ENCODE results near the gene LEFTY2.
"Not testable (repeated sequence)": the region's sequence is repeated elsewhere in the genome, so short reads cannot be mapped to it uniquely, and the experiment has no call there.

Gene LEFTY2

DNA sequence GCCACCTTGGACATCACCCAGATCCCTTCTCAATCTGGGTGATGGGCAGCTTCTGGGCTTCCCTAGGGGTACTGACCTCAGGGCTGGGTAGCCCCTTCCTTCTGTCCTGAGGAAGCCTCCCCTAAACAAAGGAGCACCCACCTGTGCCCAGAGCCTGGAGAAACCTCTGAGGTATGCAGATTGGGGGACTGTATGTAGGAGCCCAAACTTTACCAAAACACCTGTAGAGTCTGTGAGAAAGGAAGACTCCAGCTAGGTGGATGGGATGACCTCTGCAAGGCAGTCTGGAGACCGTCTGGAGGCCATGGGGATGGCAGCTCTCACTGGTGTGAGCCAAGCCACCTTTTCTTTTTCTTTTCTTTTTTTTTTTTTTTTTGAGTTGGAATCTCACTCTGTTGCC is 13.7 kb upstream of the LEFTY2 start:
- DNase-seq (ENCODE audit: low spot score) (no peak), FAIRE-seq (no peak)

DNA sequence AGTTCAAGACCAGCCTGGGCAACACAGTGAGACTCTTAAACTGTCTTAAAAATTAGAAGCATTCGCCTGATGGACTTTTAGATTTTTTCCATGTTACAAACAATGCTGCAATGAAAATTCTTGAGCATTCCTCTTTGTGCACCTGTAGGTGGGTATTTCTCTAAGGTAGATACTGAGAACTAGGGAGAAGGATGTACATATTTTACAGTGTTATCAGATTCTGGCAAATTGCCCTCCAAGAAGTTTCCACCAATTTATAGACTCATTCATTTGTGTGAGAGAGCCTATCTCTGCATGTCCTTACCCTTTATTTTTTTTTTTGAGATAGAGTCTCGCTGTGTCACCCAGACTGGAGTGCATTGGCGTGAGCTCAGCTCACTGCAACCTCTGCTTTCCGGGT is 12.3 kb upstream of the LEFTY2 start:
- FAIRE-seq = no peak
- no peak for DNase-seq (ENCODE audit: low spot score)

DNA sequence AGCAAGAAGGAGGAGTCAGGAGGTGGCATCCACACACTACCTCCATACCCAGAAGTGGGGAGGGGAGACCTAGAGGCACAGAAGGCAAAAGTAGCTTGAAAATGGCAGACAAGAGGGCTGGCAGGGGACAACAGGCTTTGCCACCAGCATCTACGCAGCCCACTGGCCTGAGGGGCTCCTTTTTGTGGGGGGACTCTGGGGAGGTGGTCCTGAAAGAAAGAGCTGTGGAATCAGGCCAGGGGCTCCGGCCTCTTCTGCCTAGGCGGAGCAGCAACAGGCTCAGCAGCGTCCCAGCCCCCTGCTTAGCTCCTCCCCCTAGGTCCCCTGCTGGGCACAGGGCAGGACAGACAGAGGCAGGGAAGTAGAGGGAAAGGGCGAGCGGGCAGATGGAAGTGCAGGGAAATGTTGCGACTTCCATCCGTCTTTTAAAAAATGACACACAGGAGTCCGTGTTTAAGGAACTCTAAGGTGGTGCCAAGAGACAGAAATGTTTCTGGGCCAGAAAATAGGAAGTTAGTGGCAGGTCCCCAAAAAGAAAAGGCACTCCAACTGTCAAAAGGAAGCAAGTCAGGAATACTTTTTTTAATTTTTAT is 10.0 kb upstream of the LEFTY2 start:
- FAIRE-seq = no peak
- no peak for DNase-seq (ENCODE audit: low spot score)

DNA sequence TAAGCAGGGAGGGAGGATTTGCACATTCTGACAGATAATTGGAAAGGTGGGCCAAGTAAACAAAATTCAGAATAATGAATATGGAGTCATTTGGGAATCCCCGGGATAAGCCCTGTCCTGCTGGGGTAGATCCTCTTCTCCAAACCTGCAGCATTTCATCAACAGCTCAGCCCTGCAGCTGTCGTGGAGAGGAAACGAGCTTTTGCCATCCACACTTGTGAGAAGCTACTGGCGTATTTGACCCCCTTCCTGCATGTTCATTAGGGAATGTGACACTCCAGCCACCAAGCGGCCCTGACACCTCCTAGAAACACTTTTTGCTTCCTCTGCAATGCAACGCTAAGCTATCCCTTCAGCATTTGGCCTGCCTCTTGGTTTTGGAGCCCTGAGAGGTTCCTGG is 8.0 kb upstream of the LEFTY2 start:
- DNase-seq (ENCODE audit: low spot score) (no peak), FAIRE-seq (no peak)

DNA sequence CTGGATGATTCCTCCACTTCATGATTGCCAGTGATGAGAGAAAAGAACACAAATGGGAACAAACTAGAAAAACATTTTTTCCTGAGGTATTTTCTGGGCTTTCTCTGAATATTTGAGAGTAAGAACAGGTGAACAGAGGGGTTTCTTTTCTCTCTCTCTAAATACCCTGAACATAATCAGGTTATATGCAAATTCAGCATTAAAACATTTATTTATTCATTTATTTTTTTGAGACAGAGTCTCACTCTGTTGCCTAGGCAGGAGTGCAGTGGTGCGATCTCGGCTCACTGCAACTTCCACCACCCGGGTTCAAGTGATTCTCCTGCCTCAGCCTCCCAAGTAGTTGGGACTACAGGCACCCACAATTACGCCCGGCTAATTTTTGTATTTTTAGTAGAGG is 5.8 kb upstream of the LEFTY2 start:
- FAIRE-seq (no peak), DNase-seq (ENCODE audit: low spot score) (no peak)

DNA sequence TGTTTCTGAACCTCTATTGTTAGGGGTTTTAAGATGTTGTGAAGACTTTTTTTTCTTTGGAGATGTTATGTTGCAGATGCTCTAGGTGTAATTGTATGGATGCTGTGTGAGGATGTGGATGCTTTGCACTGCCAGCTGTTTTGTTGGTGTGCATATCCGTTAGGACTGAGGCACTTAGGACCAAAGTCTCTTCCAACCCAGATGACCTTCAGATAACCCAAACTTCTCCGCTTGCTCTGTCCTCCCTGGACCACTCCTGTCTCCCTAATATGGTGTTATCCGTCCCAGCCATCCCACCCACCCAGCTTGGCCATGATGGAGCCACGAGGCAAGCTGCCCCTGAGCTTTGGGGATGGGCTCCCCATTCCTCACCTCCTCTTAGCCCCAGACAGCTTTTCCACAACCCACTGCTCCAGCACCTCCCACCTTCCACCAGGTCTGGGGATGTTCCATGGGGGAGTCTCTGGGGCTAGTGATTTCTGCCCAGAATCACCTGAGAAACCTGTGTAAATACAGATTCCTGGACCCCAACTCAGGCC is 5.1 kb upstream of the LEFTY2 start:
- FAIRE-seq = no peak

DNA sequence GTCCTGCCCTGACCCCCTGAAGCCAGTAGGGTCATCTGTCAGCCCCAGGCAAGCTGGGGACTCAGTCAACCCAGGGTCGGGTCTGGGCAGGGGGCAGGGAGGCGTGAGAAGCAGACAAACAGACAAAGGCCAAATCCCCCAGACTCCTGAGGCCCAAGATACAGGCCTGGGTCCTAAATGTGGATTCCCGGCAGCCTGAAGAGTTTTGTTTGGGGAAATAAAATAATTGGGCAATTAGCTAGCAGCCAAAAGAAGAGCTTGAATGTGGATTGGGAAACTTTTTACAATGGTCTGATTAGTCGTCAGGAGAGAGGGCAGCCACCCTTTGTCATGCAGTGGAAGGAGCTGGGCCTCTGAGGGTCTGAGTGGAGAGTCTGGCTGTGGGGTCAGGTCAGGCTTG is 4.5 kb upstream of the LEFTY2 start:
- no peak for FAIRE-seq

More for the DNA sequence above, 5.1 kb upstream of the LEFTY2 start:
- no peak for DNase-seq (ENCODE audit: low spot score)

DNA sequence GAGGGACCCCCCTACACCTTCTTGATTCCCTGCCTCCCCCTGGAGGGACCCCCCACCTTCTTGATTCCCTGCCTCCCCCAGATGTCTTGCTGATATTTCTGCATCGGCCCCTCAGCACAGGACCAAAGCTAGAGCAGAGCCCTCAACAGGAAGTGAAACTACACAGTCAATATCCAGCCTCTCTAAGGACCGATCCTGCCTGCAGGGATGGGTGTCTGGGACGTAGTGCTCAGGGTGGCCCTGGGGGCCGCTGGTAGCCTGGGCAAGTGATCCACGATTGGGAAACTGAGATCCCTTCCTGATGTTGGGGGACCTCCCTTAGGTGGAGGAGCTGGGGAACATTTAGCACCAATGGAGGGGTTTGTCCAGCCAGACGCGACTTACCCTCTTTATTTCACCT is 3.9 kb upstream of the LEFTY2 start:
- DNase-seq (ENCODE audit: low spot score) (no peak), FAIRE-seq (no peak)

More for the DNA sequence above, 4.5 kb upstream of the LEFTY2 start:
- DNase-seq (ENCODE audit: low spot score) = no peak

DNA sequence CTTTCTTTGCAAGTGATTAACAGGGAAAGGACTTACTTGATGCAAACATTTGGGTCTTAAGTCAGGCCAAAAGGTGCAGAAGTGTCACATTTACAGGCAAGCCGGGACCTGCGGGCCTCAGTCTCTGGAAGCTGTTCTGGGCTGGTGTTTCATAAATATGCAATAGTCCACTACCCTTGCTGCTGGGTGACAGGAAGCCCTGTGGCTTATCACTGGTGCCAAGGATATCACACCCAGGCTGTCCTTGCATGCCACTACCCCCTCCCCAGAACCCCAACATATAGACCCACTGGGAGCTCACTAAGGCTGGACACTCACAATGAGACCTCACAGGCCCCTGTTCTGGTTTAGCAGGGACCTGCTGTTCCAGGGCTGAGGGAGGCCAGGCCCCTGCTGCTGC is 3.4 kb upstream of the LEFTY2 start:
- FAIRE-seq (no peak), DNase-seq (ENCODE audit: low spot score) (no peak)

DNA sequence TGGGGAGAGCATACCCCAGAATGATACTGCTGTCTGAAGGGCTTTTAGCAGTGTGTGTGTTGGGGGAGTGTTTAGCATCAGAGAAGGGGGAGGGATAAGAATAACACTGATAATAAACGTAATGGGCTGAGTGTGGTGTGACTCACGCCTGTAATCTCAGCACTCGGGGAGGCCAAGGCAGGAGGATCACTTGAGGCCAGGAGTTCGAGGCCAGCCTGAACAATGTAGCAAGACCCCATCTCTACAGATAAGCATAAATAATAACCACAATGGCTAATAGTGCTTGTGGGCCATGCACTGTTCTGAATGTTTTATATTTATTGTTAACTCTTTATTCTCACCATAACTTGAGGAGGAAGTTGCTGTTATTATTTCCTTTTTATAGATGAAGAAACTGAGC is 2.6 kb upstream of the LEFTY2 start:
- DNase-seq (ENCODE audit: low spot score) (no peak), FAIRE-seq (no peak)

DNA sequence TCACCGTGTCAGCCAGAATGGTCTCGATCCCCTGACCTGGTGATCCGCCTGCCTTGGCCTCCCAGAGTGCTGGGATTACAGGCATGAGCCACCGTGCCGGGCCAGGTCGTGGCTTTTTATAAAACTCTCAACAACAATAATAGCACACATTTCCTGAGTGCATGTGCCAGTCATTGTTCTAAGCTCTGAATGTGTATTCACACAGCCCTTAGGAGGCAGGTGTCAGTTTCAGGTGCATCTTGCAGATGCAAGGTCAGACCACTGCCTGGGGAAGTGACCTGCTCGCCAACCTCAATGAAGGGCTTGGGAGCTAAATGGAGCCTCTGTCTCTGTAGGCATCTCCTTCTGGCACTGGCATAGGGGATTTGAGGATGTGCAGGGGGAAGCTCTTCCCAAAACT is 1.6 kb upstream of the LEFTY2 start:
- no peak for DNase-seq (ENCODE audit: low spot score)
- no peak for FAIRE-seq

DNA sequence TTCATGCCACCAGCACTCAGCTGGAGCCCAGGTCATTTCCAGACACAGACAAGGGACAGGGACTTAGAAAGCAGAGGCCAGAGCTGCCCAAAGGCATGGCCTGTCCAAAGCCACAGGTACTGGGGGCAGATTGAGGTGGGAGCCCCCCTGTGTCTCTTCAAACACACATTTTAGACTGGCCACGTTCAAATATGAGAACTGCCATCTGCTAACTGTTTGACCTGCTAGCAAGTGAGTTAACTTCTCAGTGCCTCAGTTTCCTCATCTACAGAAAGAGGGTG is 862 bp upstream of the LEFTY2 start:
- no peak for FAIRE-seq
- no peak for DNase-seq (ENCODE audit: low spot score)

DNA sequence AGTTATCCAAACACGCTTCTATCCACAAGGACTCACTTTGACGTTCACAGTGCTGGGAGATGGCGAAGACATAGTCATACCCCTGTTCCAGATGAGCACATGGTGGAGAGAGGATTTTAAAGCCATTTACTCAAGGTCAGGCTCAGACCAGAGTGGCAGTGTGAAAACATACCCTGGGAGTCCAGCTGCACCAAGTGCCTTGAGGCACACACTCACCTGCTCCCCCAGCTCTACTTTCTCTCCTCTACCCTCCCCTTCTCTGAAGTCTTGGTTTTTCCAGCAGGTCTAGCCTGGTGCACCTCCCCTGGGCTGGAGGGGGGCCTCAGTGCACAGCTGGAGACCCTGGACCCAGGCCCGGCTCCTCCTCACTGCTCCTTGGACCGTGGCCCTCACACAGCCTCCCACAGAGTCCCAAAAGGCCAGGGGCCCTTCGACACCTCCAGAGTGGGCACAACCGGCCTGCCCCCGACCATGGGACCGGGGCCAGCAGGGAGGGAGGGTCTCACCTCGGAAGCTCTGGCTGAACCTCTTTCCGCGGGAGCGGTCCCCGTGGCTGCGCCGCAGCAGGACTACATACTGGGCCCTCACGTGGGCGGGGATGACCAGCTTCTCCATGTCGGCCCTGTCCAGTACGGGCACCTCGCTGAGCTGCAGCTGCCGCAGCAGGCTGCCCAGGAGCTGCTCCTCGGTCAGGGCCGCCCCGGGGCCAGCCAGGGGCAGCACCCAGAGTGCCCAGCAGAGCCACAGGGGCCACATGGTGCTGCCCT is 452 bp downstream of the LEFTY2 start:
- no peak for DNase-seq (ENCODE audit: low spot score)
- no peak for FAIRE-seq

DNA sequence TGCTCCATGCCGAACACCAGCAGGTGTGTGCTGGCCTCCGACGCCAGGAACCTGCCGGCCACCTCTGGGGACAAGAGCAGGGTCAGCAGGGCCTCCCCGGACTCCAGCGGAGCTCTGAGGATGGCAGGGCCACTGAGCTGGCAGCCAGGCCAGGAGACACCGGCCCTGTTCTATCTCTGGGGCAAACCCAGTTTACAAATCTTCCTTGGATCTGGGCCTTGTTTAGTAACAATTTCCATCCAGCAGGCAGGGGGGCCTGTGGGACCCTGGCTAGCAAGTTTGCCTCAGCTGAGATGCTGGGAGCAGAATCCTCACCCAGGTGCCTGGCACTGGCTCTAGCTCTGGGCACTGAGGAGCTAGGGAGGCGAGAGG is 1.1 kb downstream of the LEFTY2 start:
- DNase-seq (ENCODE audit: low spot score) = not testable (repeated sequence)

DNA sequence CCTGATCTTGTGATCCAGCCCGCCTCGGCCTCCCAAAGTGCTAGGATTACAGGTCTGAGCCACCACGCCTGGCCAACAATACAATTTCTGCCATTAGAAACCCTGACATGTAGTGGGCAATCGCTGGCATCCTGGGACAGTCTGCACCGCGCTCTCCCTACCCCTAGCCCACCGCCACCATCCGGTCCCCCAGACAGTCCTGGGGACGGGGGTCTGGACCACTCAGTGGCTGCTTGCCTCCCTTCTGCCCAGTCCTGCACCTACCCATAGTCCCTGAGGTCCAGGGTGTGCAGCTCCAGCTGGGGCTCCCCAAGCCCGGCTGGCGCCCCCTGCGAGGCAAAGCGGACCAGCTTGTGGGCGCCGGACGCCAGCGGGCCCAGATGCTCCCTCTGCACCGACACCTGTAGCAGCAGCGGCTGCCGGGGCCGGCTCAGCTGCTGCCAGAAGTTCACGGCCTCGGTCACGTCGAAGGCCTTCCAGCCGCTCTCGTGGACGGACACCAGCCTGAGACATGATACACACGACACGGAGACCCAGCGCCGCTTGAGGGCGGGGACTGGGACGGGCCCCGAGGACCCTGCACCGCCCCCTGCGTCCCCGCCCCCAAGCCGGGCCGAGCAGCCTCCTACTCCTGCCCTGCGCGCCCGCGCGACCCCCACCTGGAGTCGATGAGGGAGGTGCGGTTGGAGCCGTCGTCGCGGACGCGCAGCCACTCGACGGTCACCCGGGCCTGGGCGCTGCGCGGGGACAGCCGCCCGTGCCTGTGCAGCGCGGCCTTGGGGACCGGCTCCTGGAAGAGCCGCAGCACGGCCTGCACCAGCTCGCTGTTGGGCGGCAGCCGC is 1.7 kb downstream of the LEFTY2 start:
- FAIRE-seq; DNase-seq (ENCODE audit: low spot score): not testable (repeated sequence)

More for the DNA sequence above, 1.1 kb downstream of the LEFTY2 start:
- not testable (repeated sequence) for FAIRE-seq

DNA sequence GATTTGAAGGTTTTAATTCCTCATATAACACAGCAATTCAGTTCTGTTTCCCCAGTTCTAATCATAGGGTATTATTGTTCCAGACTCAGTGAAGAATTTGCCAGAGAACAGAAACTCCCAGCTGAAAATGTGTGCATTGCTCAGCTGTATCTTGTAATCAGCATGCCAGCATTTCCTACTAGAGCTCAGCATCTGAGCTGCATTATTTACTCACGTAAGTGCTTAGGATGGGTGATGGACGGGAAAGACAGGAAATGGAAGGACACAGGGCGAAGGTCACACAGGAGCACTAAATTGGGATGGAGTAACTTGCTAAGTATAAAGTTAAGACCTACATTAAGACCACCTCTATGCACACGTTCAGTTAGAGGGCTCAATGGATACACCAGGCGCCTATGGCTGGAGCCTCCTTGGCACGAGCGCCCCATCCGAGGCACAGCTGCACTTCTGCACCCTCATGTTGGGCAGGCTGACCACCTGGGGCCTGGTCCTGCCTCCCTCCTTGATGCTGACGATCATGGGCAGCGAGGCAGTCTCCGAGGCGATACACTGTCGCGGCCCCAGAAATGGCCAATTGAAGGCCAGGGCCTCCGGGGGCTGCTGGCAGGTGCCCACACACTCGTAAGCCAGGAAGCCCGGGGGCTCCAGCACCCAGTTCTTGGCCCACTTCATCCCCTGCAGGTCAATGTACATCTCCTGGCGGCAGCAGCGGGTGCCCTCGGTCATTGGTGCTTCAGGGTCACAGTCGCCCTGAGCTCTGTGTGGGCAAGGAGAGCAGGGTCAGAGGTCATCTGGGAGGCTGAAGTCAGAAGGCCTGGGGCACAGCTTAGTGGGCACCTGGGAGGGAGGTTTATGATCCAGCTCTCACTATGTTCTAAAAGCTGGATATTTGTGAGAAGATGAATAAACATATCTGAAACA is 3.7 kb downstream of the LEFTY2 start:
- FAIRE-seq = no peak

DNA sequence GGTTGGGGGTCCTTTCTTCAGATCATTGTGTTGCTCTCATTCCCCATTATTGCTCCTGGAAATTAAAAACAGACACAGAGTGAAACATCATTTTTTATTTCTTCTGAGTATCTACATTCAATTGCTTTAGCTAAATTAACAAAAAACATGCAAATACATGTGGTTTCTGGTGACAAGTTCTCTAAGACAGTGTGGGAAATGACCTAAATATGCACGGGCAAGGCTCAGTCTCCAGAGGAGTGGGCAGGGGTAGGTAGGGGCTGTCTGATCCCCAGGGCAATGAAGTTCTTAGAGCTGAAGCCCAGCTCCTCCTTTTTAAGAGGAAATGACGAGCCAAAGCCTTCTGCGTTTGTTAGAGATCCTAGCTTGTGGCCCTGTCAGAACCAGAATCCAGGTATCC is 4.5 kb downstream of the LEFTY2 start:
- no peak for DNase-seq (ENCODE audit: low spot score)
- no peak for FAIRE-seq

More for the DNA sequence above, 3.7 kb downstream of the LEFTY2 start:
- DNase-seq (ENCODE audit: low spot score) = no peak

DNA sequence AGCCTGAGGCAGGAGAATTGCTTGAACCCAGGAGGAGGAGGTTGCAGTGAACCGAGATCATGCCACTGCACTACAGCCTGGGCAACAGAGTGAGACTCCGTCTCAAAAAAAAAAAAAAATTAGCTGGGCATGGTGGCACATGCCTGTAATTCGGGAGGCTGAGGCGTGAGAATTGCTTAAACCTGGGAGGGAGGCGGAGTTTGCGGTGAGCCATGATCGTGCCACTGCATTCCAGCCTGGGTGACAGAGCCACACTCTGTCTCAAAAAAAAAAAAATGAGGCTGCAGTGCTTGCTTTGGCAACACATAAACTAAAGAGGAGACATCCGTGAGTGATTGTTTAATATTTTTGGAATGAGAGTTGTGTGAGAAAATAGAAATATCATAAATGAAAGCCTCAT is 4.9 kb downstream of the LEFTY2 start:
- not testable (repeated sequence) for FAIRE-seq; DNase-seq (ENCODE audit: low spot score)

DNA sequence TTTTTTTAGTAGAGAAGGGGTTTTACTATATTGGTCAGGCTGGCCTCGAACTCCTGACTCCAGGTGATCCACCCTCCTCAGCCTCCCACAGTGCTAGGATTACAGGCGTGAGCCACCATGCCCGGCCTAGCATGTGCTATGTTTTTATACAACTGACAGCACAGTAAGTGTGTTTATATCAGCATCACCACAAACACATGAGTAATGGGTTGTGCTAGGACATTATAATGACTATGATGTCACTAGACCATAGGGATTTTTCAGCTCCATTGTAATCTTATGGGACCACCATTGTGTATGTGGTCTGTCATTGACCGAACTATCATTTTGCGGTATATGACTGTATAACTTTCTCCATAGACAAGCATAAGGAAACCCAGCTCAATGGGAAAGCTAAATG is 6.3 kb downstream of the LEFTY2 start:
- no peak for DNase-seq (ENCODE audit: low spot score)
- FAIRE-seq = no peak

DNA sequence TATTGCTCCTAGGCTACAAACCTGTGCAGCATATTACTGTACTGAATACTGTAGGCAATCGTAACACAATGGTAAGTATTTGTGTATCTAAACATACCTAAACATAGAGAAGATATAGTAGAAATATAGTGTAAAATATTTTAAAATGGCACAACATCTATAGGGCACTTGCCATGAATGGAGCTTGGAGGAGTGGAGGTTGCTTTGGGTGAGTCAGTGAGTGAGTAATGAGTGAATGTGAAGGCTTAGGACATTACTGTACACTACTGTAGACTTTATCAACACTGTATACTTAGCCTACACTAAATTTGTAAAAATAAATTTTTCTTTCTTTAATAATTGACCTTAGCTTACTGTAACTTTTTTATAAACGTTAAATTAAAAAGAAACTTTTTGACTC is 7.9 kb downstream of the LEFTY2 start:
- DNase-seq (ENCODE audit: low spot score) (no peak), FAIRE-seq (no peak)

Measured in urothelium cell line (cell line).